Stomach (tissue), 4 donors: ENCODE results near the gene GPR101.

ENCODE experiments used
- EP300 ChIP-seq: sonication (generic); formaldehyde crosslinking; IDR thresholded peaks from one replicate; pipeline ENCODE4 v1.6.1; 2017; ENCODE audit warnings: antibody characterized with exemption
- TF ChIP-seq, protein P1 (sequence below), 7 experiments: fragments of 450-650 bp in 4 of 7; fragments of 200-600 bp in 3 of 7; sonication (generic) in 3 of 7; IDR thresholded peaks; one replicate each; pipeline ENCODE4 v1.5.1; 2016 to 2019; ENCODE audit warnings: antibody characterized with exemption in 7 of 7, control low read depth in 2 of 7, mild to moderate bottlenecking in 1 of 7

DNA sequence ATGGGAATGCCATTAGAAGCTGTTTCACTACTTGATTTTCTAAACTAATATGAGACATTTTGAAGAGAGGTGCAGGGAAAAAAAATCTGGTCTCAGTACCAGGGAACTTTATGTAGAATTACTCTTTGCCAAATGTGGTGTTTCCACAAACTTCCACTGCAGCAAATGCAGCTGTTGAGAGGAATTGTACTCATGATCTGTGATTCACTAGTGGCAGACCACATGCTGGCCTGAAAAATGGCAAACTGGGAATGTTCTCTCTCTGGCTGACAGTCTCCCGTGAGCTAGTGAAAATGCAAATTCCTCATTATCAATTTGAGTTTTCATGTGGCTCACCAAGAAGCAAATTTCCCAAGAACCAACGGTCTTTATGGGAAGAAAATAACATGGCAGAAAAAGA is 37.8 kb upstream of the GPR101 start:
- TF ChIP-seq, protein P1, sequence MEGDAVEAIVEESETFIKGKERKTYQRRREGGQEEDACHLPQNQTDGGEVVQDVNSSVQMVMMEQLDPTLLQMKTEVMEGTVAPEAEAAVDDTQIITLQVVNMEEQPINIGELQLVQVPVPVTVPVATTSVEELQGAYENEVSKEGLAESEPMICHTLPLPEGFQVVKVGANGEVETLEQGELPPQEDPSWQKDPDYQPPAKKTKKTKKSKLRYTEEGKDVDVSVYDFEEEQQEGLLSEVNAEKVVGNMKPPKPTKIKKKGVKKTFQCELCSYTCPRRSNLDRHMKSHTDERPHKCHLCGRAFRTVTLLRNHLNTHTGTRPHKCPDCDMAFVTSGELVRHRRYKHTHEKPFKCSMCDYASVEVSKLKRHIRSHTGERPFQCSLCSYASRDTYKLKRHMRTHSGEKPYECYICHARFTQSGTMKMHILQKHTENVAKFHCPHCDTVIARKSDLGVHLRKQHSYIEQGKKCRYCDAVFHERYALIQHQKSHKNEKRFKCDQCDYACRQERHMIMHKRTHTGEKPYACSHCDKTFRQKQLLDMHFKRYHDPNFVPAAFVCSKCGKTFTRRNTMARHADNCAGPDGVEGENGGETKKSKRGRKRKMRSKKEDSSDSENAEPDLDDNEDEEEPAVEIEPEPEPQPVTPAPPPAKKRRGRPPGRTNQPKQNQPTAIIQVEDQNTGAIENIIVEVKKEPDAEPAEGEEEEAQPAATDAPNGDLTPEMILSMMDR (IDR thresholded peaks at IDR 0.05), result no peak
- no peak for TF ChIP-seq EP300
